AG04450 (cell line): ENCODE data around the gene SSTR3. TPM values are rescaled to one million over a fixed set of nuclear protein-coding genes. Genes with fewer than 3 reads are reported as not detected.

Source experiments
- CTCF ChIA-PET: fragments of 300-600, 350-600 bp; formaldehyde crosslinking; extraction: SDS; loops from one replicate; lab custom pipeline; 2022; ENCODE audit warnings: antibody characterized with exemption, inconsistent platforms; lab: Charles Lee
- POLR2A ChIA-PET: fragments of 350-600 bp; formaldehyde crosslinking; extraction: SDS; loops from one replicate; lab custom pipeline; 2021; ENCODE audit warnings: antibody characterized with exemption, inconsistent platforms; lab: Yijun Ruan, JAX
- DNase-seq: peaks from one replicate; pipeline ENCODE4 v3.0.0-alpha.2; 2011; ENCODE audit warnings: low read depth, low spot score
- H3K27ac ChIP-seq: one replicate; pipeline ENCODE4 v1.5.1; 2012; ENCODE audit warnings: low read depth, low read length, control low read depth
- H3K27me3 ChIP-seq: one replicate; pipeline ENCODE4 v1.6.0; 2012; ENCODE audit warnings: low read length; ENCODE audit not compliant: control insufficient read depth, insufficient read depth
- H3K4me3 ChIP-seq: 2 replicates; pipeline ENCODE4 v1.5.1; 2011; ENCODE audit warnings: mild to moderate bottlenecking, low read depth, low read length, control low read depth
- H3K9me3 ChIP-seq: 2 replicates; pipeline ENCODE4 v1.5.1; 2012; ENCODE audit warnings: low read length; ENCODE audit not compliant: control insufficient read depth, insufficient read depth
- polyA plus RNA-seq: library from polyadenylated mRNA; depleted of rRNA; stranded (reverse); fragments of >200 nt; gene quantifications from 2 replicates; pipeline ENCODE4 v1.2.3, GENCODE V29; 2011
- TF ChIP-seq, protein P1 (sequence below): IDR thresholded peaks from 2 replicates; pipeline ENCODE4 v1.5.1; 2011; ENCODE audit warnings: low read depth, low read length, control low read depth, inconsistent platforms

Gene SSTR3
- polyA plus RNA-seq, 1 experiment = 0.06 TPM

DNA sequence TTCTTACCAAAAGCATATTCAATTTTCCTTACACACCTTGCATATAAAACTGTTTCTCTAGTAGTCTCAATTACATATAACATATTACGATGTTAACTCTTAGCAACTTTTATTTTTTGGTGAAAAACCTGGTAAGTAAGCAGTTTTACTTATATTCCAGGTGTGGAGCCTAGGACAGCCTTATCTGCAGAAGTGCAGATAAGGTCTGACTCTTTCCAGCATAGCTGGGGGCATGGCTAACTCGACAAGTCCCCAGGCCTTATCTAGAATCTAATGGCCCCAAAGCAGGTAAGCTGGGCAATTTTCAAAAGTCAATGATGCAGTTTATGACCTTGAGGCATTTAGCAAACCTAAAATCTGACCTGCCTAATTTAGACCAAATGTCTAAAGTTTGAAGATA is 20.1 kb downstream of the SSTR3 start:
- H3K27ac ChIP-seq = no peak overlapping the region
- ChIA-PET POLR2A (no interaction called here), CTCF (no interaction called here)
- TF ChIP-seq, protein P1, sequence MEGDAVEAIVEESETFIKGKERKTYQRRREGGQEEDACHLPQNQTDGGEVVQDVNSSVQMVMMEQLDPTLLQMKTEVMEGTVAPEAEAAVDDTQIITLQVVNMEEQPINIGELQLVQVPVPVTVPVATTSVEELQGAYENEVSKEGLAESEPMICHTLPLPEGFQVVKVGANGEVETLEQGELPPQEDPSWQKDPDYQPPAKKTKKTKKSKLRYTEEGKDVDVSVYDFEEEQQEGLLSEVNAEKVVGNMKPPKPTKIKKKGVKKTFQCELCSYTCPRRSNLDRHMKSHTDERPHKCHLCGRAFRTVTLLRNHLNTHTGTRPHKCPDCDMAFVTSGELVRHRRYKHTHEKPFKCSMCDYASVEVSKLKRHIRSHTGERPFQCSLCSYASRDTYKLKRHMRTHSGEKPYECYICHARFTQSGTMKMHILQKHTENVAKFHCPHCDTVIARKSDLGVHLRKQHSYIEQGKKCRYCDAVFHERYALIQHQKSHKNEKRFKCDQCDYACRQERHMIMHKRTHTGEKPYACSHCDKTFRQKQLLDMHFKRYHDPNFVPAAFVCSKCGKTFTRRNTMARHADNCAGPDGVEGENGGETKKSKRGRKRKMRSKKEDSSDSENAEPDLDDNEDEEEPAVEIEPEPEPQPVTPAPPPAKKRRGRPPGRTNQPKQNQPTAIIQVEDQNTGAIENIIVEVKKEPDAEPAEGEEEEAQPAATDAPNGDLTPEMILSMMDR = no peak
- DNase-seq = no peak
- 0 out of 2 replicates have a peak, but pooled peaks cover 3% of the 10 kb centered on the region for H3K9me3 ChIP-seq
- H3K27me3 ChIP-seq = no peaks in the 10 kb centered on the region
- no peak overlapping the region for H3K4me3 ChIP-seq

DNA sequence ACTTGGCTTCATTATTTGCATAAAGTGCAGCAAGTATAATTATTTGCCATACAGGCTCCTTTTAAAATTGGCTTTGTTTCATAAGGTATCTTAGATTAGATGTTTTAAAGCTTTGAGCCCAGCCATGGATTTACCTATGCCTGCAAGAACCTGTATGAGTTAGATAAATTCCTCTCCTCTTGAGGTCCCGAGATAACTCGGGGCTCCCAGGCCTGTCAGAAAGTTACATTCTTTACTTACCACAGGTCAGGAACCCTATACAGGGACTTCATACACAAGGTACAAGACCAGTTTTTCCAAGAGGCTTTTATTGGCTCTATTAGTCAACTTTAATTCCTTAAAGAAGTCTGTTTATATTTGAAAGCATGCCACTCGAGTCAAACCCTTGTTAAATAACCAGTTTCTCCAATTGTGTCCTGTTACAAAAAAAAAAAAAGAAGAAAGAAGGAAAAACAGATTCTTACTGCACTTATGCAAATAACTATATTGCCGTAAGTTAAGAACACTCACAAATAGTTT is 22.0 kb downstream of the SSTR3 start:
- POLR2A ChIA-PET = no interaction called here
- Histone ChIP-seq H3K4me3 (no peak overlapping the region), H3K27ac (no peak overlapping the region), H3K27me3 (no peaks in the 10 kb centered on the region), H3K9me3 (0 out of 2 replicates have a peak, but pooled peaks cover 3% of the 10 kb centered on the region)
- TF ChIP-seq, protein P1 = no peak
- no peak for DNase-seq
- CTCF ChIA-PET = interaction anchor here (1.2 kb wide), 2 partner anchors 9 to 19 kb away, joined by 5 read pairs; no protein-coding TSS in a partner anchor

DNA sequence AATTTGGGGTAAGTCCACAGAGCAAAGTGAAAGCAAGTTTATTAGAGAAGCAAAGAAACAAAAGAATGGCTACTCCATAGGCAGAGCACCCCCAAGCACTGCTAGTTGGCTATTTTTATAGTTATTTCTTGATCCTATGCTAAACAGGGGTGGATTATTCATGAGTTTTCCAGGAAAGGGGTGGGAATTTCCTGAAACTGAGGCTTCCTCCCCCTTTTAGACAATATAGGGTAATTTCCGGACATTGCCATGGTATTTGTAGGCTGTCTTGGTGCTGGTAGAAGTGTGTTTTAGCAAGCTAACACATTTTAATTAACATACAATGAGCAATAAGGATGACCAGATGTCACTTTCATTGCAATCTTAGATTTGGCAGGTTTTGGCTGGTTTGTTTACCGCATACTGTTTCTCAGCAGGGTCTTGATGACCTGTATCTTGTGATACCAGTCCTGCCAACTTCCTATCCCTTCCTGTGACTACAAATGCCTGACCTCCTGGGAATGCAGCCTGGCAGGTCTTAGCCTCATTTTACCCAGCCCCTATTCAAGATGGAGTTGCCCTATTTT is 23.3 kb downstream of the SSTR3 start:
- CTCF ChIA-PET = interaction anchor here (1.2 to 2.9 kb wide), 2 partner anchors 8 to 11 kb away, joined by 5 to 7 read pairs; no protein-coding TSS in a partner anchor
- Histone ChIP-seq H3K9me3 (0 out of 2 replicates have a peak, but pooled peaks cover 3% of the 10 kb centered on the region), H3K4me3 (no peak overlapping the region), H3K27me3 (no peaks in the 10 kb centered on the region), H3K27ac (no peak overlapping the region)
- POLR2A ChIA-PET = no interaction called here
- TF ChIP-seq, protein P1 = no peak
- no peak for DNase-seq

DNA sequence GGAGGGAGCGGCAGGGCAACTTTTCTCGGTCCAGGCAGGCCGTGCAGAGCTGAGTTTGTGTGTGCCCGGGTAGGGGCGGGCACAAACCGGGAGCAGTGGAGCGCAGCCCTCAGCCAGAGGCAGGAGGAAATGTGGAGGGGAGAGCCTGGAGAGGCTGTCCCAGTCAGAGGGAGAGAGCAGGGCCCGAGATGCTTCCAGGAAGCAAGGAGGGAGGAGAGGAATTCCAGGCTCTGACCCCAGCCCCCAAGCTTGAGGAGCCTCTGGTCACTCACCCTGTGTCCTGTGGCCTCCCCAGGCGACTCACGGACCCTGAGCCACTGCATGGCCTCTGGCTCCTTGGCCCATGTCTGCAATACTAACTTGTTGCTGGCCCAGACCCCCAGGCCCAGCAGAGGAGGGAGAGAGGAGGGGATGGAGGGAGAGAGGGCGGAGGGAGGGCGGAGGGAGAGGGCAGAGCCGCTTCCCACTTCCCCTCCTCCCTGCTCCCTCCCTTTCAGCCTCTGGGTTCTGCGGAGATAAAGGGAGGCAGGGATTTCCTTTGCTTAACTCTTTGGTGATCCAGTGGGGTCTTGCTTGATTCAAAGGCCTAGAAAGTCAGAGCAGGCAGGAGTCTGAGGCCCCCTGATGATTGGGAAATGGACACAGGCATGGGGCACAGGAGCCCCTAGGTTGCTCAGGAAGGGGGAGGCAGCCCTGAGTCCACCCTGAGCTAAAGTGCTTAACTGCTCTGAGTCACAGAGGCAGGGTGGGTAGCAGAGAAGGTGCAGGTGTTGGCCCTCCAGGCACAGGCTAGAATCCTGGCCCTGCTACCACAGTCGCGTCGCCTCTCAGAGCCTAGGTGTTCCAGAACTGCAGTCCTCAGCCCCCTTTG is 24.2 kb downstream of the SSTR3 start, which contains the start of gene C1QTNF6:
TSS of gene C1QTNF6 (minus strand) at position 357 of the 871 bp plus-strand sequence. CDS start at position 323, 34 bp downstream.
- no peak for DNase-seq

More for the DNA sequence above, 24.2 kb downstream of the SSTR3 start, which contains the start of gene C1QTNF6:
- 0 out of 2 replicates have a peak, but pooled peaks cover 3% of the 10 kb centered on the region for H3K9me3 ChIP-seq
- TF ChIP-seq, protein P1 = no peak
- no peaks in the 10 kb centered on the region for H3K27me3 ChIP-seq
- CTCF ChIA-PET = interaction anchor here (1.2 to 2.9 kb wide), 2 partner anchors 9 to 72 kb away, joined by 4 to 7 read pairs; no protein-coding TSS in a partner anchor
- H3K4me3 ChIP-seq = peak within 1 kb of the TSS; percentile 63
- POLR2A ChIA-PET = no interaction called here
- peak within 1 kb of the TSS; percentile 83 for H3K27ac ChIP-seq
